Measurements from ENCODE around the gene PKMYT1. TPM values are rescaled to one million over a fixed set of nuclear protein-coding genes. Genes with fewer than 3 reads are reported as not detected.

The PKMYT1 gene
- total RNA-seq, 1 donor from 2014 or later, result 6.0 TPM

DNA sequence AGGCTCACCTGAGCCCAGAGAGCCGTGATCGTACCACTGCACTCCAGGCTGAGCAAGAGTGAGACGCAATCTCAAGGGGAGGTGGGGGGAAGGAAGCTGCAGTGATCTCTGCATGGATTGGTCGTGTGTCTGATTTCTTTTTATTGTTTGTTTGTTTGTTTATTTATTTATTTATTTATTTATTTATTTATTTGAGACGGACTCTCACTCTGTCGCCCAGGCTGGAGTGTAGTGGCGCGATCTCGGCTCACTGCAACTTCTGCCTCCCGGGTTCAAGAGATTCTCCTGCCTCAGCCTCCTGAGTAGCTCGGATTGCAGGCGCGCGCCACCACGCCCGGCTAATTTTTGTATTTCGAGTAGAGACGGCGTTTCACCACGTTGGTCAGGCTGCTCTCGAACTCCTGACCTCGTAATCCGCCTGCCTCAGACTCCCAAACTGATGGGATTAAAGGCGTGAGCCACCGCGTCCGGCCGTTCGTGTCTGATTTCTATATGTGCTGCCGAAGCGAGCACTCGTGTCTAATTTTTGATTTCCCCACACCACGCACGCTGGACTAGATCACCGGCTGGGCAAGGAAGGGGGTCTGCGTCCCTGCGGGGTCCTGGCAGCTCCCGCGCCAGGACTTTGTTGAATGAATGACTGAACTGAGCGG is 39.5 kb upstream of the PKMYT1 start:
- DNase-seq (ENCODE audit: low spot score), result no peak

DNA sequence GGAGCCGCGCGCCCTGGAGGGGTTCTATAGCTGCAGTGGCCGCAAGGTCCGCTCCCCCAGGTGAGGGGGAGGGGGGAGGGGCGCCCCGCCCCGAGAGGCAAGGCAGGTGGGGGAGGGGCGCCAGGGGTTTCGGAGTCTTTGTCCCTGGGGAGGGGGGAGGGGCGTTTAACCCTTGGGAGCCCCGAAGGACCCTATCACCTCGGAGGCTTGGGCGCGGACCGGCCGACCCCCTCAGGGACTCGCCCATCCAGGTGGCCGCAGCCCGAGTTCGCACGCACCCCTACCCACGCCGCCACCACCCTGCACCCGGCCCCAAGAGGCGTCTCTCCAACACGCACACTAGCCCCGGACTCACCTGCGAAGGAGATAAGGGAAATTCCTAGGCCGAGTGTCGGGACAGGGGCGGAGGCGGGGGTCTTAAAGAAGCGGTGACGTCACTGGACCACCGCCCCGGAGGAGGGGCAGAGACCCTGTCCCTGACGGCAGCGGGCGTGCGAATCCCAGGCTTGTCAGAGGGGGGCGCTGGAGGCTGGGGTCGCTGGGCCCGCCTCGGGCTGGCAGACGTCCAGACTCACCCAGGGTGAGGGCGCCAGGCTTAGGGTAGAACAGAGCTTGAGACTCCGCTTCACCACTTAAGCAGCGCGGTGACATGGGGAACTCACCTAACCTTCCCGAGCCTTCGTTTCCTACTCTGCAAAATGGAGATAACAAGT is 37.7 kb upstream of the PKMYT1 start, which contains the start of gene CLDN6:
Gene CLDN6, minus strand, starts transcription at position 390 of the 713 bp plus-strand sequence. CDS start 2,162 bp downstream, outside the sequence.
- DNase-seq (ENCODE audit: low spot score), result no peak

DNA sequence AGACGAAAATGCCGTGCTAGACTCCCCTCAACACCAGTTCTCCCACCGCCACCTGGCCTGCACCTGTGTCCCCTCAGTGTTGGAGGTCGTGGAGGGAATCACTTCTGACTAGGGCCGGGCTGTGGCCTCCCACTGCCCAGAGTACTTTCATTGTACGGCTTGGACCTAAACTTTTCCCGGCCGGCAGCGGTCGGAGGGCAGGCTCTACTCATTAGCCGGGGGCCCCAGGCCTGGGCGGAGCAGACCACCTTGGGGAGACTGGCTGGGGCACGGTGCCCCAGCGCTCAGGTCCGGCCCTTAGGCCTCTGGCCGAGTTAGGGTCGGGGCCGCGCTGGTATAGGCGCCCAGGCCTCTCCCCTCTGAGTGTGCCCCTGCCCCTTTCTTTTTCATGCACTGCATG is 37.1 kb upstream of the PKMYT1 start:
- no peak for DNase-seq (ENCODE audit: low spot score)

DNA sequence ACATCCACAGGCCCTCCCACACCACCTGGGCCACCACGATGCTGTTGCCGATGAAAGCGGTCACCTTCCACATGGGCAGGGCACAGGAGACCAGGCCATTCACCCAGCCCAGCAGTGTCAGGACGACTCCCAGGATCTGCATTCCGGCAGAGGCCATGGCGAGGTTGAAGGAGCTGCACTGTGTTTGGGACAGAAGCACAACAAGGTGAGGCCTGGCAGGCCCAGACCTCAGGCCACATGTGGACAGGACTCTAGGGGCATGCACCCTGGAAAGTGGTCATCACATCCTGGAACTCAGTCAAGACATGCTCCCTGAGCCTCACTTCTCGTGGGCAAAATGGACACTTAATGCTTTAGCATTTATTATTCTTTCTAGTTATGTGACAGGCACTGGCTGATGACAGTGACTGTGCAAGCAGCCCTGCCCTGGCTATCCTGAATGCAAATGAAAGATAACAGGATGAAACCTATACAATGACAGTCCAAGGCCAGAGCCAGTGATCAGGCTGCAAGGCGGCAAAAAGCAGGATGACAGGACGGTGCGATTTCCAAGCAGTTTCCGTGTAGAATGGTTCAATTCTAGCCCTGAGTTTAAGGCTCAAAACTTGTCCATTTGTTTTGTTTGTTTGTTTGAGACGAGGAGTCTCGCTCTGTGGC is 35.7 kb upstream of the PKMYT1 start:
- no peak for DNase-seq (ENCODE audit: low spot score)

DNA sequence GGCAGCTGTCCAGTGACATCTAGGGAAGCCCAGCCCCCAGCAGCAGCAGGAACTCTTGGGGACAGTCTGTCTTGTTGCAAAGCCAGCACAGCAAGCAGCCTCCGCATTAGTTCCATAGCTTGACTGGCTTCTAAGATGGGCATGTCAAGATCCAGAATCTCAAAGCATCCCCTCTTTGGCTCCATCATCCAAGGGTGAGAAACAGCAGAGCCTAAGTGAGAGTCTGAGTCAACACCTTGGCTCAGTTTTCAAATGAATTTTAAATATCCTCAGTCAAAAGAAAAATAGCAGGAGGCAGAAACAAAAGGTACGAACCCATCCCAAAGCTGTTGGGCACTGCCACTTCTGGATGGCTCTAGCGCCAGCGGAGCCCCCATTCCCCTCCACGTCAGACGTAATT is 34.7 kb upstream of the PKMYT1 start:
- no peak for DNase-seq (ENCODE audit: low spot score)

DNA sequence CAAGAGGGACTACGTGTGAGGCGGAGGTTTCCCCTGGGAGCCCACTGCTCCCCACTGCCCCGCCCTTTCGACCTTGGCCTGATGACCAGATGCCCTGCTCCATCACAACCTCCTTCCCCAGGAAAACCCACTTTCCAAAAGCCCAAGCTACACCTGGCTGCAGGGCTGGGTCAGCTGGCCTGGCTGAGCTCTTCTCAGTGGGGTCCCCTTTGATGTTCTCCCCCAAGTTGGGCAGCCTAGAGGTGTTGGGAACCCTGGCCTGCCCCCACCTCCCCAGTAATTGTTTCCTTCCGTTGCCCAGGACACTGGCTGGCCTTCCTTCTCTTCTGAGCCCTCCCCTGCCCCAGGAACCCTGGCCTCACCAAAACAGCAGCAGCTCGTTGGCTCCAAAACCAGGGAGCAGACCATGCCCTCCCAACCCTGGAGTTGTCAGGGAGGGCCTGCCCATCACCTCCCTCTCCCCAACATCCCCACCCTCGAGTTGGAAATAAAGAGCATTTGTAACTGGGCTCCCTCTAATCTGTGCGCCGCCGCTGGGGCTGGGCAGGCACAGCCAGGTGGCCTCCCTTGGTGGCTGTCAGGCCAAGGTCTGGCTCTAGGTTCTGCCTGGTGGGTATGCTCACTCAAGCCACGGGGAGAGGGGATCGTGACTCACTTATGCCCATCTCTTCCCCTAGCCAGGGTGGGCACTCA is 33.9 kb upstream of the PKMYT1 start:
- DNase-seq (ENCODE audit: low spot score), result no peak

DNA sequence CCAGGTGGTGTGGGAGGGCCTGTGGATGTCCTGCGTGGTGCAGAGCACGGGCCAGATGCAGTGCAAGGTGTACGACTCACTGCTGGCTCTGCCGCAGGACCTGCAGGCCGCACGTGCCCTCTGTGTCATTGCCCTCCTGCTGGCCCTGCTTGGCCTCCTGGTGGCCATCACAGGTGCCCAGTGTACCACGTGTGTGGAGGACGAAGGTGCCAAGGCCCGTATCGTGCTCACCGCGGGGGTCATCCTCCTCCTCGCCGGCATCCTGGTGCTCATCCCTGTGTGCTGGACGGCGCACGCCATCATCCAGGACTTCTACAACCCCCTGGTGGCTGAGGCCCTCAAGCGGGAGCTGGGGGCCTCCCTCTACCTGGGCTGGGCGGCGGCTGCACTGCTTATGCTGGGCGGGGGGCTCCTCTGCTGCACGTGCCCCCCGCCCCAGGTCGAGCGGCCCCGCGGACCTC is 33.3 kb upstream of the PKMYT1 start:
- no peak for DNase-seq (ENCODE audit: low spot score)

DNA sequence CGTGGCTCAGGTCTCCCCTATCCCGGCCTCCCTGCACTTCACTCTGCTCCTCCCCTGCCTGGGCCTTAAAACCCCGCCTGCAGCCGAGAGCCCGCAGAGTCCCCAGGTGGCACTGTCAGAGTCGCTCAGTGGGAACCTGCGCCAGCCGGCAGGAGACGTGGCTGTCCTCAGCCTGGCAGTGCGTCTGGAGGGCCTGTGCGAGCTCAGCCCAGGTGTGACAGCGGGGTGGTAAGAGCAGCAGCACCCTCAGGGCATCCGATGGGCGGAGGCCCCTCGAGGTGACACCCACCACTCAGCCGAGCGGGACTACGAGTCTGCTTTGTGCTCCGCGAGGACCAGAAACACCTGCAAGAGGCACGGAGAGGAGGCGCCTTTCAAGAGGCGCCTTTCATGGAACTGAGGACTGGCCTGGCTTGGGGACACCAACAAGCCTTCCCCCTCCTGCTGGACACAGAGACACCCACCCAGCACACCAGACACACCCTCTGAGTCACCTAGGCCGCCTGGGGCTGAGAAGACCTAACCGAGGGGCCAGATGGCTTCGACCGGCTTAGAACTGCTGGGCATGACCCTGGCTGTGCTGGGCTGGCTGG is 32.7 kb upstream of the PKMYT1 start, which contains the start of gene CLDN9:
Gene CLDN9, plus strand, starts transcription at position 96 of the 593 bp plus-strand sequence. Its CDS starts 440 bp downstream, at position 536.
- DNase-seq (ENCODE audit: low spot score), result no peak

DNA sequence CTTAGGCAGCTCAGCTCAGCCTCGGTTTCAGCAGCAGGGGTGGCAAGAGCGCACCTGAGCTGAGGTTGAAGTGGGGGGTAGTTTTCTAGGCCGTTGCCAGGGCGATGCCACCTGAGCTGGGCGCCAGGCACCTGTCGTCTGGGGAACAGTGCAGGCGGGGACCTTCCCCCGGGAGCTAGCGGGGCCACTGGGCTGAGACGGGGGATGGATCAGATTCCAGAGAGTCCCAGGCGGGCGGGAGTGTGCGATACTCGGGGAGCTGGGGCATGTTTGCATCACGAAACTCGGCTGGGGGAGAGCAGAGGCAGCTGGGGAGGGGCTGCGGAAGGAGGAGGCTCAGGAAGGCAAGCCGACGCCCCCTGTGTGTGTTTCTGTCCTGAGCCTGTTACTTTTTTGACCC is 32.0 kb upstream of the PKMYT1 start:
- DNase-seq (ENCODE audit: low spot score), result no peak

DNA sequence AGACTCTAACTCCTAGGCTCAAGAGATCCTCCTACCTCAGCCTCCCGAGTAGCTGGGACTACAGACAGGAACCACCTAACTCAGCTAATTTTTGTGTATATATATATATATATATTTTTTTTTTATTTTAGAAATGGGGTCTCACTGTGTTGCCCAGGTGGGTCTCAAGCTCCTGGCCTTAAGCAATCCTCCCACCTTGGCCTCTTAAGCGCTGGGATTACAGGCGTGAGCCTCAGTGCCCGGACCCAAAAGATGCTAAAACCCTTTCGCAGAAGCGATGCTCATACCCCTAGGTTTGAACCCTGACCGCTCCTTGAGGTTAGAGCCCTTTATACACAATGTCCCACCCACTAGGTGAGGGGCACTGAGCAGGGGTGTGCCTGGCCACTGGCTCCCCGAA is 30.3 kb upstream of the PKMYT1 start:
- no peak for DNase-seq (ENCODE audit: low spot score)

DNA sequence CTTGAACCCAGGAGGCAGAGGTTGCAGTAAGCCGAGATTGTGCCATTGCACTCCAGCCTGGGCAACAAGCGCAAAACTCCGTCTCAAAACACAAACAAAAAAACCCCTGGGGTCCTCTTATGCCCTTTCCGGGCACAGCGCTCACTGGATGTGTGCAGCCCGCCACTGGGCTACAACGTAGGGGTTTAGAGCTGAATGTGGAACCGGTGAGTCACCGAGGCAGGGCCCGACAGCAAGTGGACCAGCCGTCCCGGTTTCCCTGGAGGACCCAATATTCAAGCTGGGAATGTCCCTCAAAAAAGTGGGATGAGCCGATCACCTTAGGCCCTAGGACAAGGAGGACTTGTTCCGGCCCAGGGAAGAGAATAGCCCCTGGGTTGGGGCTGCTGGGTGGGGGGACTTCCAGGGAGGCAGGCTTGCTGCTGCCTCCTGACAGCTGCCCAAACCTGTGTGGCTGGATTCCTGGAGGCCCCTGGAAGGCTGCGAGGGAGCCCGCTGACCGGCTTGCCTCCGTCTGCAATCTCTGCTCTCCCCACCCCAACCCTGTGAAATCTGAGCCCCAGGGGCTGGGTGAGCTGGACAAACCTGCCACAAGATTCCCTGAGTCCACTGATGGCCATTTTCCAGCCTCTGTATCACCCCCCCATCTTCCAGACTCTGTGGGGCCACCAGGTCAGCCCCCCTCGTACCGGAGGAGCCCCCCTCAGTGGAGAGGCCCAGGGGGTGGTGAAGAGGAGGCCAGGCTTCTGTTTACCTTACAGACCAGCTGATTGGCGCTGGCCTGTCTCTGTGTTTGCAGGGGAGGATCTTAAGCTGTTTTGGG is 29.5 kb upstream of the PKMYT1 start:
- DNase-seq (ENCODE audit: low spot score), result peak; percentile 80

DNA sequence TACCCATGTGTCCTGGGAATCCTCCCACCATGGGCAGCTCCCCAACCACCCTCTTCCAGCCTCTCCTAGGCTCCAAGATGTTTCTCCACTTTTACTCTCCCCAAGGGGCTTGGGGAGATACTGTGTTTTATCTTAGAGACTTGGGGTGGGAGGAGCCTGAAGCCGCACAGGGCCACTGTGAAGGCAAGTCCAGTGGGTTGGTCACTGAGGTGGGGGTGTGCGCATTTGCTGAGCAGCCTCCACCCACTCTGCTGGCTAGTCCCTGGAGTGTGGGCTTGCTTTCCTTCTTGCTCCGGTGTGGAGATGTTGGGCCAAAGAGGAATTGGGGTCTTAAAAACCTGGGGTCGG is 28.4 kb upstream of the PKMYT1 start:
- no peak for DNase-seq (ENCODE audit: low spot score)

DNA sequence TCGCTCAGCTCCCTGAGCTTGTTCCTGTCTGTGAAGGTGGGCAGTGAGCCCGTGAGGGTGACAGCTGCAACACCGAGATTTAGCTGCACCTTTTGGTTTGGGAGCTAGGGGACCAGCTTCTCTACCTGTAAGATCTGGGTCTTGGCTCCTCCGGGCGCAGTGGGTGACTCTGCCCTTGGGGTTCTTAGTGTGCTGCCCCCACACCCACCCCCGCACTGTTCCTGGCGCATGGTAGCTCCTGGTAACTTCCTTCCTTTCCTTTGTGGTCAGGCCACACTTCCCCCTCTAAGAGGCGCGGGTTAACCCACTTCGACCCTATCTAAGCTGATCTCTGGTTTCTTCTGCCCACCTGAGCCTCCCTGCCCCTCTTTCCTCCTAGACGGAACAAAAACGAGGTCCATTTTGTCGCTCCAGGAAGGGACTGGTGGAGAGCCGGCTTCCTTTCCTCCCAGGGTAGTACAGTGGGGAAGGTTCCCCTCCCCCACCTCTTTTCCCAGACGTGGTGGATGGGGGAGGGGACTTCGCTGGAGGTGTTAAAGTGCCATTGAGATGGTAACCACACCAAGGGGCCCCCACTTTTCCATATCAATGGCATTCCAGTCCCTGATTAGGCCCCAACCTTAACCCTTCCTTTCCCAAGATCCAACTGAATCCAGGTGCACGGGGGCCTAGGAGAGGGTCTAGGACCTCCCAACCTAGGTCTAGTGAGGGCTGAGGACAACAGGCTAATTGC is 27.9 kb upstream of the PKMYT1 start:
- DNase-seq (ENCODE audit: low spot score), result no peak

DNA sequence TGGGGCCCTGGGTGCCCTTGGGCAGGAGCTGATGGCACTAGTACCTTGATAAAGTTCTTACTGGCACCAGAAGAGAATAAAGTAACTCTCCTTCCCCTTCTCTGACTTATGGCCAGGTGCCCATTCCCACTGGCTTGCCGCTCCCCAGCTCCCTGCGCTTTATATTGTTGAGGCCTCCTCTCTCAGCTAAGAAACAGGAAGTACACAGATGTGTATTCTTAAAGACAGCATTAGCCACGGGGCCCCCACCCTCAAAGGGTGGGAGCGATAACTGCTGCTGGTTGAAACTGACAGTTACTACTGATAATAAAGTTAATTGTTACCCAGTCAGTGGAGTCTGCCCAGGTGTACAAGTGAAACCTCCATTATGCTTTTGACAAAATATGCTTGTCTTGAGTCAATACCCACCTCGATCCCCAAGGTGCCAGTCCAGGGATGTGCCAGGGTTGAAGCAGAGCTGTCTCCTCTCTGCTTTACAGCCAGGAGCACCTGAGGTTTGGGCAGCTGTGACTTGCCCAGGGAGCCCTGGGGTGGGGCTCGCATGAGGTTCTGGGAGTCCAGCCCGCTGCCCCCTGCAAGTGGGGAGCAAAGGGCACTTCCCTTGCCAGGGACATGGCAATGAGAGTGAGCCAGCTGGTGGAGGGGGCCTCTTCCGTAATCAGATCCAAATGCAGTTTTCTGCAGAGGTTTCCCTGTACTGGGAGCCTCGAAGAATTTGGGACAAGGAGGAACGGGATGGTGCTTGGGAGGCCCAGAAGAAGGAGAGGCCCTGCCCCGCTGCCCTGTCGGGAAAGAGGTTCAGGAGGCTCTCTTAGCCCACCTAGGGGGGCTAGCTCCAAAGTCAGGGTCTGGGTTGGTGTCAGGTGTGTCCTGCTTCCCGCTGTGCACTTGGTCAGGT is 27.1 kb upstream of the PKMYT1 start:
- DNase-seq (ENCODE audit: low spot score), result no peak

DNA sequence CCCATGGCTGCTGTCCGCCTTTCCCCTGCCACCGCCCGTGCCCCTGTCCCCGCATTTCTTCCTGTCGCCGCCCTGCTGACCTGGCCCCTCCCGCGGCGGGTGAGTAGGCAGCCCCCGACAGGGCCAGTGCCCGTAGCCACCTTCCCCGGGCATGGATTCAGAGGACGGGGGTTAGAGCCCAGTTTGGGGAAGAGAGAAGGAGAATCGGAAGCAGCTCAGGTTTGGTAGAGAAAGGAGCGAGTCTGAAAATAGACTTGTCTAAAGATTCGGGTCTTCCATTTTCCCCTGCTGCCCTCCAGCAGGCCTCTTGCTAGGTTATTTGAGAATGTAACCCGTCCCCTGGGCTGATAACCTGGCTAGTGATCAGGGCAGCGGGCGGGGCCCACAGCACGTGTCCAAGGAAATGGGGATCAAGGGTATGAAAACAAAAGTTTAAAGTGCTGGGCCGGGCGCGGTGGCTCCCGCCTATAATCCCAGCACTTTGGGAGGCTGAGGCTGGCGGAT is 24.6 kb upstream of the PKMYT1 start:
- no peak for DNase-seq (ENCODE audit: low spot score)

DNA sequence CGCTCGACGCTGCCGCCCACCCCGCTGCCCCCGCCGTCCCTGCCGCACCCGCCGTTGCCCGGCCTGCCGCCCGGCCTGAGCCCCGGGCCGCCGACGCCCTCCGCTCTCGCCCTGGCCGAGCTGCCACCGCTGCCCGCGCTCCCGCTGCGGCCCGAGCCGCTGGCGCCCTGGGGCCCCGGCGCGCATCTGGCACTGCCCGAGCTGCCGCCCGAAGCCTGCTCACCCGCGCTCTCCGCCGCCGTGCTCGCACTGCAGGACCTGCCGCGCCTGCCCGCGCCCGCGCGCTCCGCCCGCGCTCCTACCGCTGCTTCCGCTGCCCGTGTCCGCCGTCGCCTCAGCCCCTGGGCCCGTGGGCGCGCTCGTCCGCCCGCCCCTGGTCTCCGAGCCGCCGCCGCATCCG is 24.1 kb upstream of the PKMYT1 start:
- no peak for DNase-seq (ENCODE audit: low spot score)

DNA sequence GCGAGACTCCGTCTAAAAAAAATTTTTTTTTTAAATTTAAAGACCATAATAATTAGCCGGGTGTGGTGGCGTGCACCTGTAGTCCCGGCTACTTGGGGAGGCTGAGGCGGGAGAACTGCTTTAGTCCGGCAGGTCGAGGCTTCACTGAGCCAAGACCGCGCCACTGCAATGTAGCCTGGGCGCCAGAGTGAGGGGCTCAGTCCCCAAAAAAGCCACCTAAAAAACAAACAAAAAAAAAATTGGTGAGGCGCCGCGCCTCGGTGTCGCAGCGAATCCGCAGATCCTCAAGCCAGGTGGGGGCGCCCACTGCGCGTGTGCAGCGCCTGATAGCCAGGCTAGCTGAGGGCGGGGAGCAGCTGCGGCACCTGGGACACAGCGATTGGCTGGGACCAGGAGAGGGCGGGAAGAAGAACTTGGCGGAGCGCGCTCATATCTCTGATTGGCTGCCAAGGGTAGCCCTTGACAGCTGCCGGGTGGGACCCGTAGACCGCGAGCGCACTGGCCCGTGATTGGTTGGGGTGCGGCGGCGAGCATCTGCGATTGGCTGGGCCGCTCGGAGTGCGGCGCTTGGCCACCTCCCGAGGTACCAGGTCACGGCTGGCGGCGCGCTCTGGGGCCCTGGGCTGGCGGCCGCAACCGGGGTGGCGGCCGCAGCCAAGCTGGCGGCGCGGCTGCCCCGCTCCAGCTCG is 23.5 kb upstream of the PKMYT1 start:
- DNase-seq (ENCODE audit: low spot score), result peak; percentile 99

DNA sequence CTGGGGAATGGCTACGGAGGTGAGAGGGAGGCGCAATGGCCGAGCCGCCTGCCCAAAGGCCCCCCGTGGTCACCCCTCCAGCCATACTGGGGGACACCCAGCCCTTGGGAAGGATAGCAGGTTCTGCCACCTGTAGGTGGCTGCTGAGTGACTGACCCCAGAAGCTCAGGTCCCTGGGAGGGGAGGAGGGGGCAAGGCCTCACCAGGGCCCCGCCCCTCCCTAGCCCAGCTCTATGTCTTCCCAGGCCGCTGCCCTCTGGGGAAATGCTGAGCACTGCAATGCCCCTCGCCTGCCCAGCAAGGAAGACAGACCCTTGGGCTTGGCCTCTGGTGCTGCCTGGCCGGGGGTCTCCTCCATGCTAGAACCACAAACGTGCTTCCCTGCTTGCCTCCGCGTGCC is 21.1 kb upstream of the PKMYT1 start:
- no peak for DNase-seq (ENCODE audit: low spot score)
